Fibroblast of skin of left biceps (primary cell): Measurements from ENCODE around the gene TEX22.

Experiments used
- DNase-seq, 2 experiments: peaks; one replicate each; pipeline ENCODE4 v3.0.0-alpha.2; 2013; ENCODE audit warnings: low read depth in 2 of 2

The TEX22 gene

DNA sequence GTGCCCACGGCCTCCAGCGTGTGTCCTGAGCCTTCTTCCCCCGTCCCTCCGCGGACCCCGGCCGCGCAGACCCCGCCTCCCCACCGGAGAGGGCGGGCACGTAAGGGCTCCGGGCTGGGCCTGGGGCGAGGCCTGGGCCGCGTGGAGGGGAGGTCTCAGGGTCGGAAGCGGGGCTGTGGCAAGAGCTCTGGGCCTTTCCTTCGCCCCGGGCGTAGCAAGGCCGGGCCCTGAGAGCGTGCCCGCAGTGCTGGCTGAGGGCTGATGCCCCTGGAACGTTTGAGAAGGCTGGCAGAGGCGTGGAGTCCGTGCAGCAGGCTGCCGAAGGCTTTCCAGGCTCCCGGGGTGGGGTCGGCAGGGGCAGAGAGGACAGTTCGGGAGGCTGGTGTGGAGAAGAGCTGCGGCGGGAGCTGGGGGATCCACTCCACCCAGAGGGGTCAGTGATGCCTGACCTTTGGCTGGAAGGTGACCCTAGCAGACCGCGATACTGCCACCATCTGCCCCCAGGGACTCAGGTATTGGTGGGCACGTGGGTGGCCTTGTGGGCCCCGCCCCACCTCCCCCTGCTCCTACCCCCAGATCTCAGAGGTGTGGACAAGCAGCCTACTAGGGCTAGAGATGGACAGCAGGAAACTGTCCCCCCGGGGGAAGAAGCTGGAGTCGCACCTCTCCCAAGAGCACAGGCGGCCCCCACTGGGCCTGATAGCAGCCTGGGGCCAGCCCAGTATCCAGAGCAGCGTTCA, 558 bp downstream of the TEX22 start:
- DNase-seq: no peak

- DNase-seq: no peak
These were observed 1.1 kb downstream of the TEX22 start for GRCh38 chr14:105399466-105399775.

- no peak for DNase-seq
These were observed 1.7 kb downstream of the TEX22 start for GRCh38 chr14:105400016-105400415.

- DNase-seq: no peak
These were observed 3.4 kb downstream of the TEX22 start for GRCh38 chr14:105401699-105402098.

- DNase-seq: no peak
These were observed 10.3 kb downstream of the TEX22 start for GRCh38 chr14:105408592-105408991.

DNA sequence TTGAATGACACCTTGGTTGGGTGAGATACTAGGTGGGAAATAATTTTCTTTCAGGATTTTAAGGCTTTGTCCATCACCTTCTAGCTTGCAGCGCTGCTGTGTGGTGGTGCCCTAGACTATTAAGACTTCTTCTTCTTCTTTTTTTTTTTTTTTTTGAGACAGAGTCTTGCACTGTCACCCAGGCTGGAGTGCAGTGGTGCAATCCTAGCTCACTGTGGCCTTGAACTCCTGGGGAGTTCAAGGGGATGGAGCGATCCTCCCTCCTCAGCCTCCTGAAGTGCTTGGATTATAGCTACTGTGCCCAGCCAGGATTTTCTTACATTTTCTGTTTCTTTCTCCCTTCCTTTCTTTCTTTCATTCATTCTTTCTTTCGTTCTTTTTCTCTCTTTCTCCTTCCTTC, 11.0 kb downstream of the TEX22 start:
- DNase-seq: no peak

GRCh38 chr14:105410642-105411016, 12.3 kb downstream of the TEX22 start:
- DNase-seq: no peak

DNA sequence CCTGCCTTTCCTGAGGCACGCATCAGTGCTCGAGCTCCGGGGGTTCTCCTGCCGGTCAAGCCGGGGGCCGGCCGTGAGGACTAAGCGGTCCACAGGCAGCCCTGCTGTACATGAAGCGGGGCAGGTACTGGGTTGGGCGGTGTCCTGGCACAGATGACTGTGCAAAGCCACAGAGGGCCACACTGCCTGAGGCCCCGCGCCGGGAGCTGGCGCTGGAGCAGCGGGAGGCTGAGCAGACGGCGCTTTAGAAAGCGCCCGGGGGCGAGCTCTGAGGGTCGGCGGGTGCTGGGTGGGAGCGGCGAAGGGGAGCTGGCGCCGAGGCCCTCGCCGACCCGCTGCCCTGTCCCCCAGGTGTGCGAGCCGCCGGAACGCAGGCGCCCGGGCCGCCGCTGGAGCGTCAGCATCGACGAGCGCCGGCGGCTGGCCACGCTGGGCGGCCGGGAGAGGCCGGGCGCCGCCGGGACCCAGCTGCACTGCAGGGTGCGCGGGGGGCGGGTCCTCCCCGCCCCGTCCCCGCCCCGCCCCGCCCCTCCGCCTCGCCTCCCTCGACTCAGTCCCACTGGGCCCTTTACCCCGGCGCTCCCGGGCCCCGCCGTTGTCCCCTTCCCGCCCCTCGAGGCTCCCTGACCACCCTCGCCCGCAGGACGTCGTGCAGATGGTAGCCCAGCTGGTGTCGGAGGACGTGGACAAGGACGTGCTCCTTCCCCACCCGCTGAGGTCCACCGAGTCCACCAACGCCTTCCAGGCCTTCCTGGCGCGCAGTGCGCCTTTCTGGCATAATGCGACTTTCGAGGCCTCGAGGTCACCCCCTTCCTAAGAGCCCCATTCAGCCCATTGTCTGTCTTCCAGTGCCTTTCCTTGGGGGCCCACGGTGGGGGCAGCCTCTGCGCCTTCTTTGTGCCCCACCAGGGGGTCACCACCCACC, 12.9 kb downstream of the TEX22 start:
- no peak for DNase-seq

DNA sequence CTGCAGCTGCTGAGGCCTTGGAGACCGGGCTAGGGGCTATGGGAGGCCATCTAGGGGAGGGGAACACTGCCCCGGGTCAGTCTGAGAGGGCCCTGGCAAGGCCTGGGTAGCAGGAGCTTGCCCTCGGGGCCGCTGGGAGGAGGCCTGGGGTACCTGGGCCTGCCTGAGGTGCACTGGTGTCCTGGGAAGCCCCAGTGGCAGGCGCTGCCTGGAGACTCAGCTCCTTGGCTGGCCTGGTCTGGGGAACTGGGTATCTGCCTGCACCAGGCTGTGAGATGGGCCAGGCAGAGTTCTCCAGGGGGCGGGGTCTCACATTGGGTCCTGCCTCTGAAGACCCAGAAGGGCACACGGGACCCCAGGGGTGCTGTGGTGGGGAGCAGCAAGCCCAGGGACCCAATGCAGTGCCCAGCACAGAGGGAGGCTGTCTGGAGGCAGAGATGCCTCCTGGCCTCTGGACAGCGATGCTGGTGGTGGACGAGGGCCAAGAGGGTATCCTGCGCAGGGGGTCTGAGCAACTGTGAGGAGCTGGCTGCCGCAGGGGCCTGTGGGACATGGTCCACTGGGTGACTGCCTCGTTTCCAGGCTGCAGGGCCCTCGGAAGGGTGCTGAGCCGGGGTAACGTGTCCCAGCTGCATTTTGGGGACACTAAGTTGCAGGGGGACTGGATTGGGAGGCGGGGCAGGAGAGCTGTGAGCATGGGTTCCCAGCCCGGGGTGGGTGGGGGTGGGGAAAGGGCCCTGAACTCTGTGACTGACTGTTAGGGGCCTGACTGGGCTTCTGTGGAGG, 13.8 kb downstream of the TEX22 start:
- DNase-seq: no peak

DNA sequence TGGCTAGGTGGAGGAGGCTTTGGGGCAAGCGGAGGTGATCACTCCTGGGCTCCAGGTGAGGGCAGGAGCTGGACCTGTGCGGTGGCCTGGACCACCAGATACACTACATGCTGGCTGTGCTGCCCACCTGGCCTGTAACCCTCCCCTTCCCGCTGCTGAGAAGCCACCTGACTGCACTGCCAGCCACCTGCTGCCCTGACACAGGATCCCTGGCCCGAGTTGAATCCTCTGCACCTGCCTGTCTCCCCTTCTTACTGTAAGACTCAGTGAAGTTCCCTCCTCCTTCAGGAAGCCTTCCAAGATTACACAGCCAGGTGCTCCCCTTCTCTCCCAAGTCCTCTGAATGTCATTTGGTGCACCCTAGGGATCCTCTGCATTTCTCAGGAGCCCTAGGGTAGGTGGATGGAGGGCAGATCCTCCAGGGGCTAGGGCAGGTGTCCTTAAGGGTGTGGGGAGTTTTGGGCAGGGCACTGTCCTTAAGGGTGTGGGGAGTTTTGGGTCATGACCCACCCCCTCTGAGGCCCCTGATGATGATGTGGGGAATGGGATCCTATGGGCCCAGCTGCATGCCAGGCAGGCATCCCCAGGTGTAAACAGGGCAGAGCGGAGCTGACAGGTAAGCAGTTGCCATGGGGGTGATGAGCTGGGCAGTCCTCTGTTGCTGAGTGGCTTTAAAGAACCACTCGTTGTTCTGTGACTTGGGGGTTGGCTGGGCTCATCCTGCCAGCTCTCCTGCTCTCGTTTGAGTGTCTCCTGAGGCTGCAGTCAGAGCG, 14.6 kb downstream of the TEX22 start:
- no peak for DNase-seq

- no peak for DNase-seq
These were observed 15.2 kb downstream of the TEX22 start for GRCh38 chr14:105413544-105413886.

DNA sequence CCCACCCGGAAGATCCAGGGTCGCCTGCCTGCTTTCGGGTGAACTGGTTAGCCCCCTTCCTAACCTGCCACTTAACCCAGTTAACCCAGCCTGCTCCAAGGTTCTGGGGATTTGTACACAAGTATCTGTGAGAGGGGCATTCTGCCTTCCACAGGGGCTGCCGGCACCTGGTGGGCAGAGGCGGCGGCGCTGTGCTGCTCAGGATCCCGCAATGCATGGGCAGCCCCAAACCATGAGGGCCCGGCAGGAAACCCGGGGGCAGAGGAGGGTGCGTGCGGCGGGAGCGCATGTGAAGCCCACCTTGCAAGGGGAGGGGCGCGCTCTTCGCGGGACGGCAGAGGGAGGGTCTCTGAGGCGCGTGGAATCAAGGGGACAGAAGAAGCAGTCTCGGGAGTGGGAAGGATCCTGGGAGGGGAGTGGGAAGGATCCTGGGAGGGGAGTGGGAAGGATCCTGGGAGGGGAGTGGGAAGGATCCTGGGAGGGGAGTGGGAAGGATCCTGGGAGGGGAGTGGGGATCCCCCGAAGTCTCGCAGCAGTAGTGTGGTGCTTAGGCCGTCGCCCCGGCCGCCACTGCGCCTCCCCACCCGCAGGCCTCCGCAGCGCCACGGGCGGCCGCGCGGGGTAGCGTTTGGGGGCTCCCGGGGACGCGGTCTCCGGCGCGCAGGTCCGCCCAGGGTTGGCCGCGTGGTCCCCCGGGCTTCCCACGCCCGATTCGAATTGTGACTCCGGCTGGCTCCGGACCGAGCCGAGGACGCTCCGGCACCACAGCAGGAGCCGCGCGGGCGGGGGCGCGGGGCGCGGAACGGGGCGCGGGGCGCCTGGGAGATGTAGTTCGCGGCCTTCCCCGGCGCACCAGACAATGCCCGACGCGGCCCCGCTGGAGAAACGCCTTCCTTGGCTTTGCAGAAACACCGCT, 16.4 kb downstream of the TEX22 start:
- DNase-seq: peak; percentile 29 to 36

- DNase-seq: no peak
These were observed 17.4 kb downstream of the TEX22 start for GRCh38 chr14:105415481-105416428.

DNA sequence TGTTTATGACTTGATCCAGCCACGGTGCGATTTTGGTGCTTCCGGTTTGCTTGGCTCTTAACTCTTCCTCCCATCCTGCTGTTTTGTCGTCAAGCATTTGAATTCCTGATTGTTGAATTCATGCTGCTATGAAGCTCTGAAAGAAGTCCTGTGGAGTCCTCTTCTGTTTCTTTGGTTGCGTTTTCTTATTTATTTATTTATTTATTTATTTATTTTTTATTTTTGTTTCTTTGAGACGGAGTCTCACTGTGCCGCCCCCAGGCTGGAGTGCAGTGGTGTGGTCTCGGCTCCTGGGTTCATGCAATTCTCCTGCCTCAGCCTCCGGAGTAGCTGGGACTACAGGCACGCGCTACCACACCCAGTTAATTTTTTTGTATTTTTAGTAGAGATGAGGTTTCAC, 18.3 kb downstream of the TEX22 start:
- DNase-seq: no peak

DNA sequence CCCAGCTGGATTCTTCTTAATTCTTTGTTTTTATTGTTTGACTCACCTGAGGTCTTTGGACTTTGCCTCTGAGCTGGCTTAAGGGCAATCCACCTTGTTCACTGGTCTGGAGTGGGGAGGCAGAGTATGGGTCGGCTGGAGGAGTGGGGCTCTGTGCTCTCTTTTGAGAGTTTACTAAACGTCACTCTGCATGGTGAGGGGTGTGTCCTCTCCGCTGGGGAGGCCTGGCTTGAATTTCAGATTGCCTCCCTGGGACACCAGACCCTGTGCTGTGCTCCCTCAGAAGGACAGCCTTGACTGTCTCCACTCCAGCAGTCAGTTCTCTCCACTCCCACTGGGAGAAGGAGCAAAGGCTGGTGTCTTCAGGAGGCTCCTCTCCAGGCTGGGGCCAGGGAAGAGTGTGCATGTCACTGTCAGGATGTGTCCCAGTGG, 19.4 kb downstream of the TEX22 start:
- DNase-seq: no peak

DNA sequence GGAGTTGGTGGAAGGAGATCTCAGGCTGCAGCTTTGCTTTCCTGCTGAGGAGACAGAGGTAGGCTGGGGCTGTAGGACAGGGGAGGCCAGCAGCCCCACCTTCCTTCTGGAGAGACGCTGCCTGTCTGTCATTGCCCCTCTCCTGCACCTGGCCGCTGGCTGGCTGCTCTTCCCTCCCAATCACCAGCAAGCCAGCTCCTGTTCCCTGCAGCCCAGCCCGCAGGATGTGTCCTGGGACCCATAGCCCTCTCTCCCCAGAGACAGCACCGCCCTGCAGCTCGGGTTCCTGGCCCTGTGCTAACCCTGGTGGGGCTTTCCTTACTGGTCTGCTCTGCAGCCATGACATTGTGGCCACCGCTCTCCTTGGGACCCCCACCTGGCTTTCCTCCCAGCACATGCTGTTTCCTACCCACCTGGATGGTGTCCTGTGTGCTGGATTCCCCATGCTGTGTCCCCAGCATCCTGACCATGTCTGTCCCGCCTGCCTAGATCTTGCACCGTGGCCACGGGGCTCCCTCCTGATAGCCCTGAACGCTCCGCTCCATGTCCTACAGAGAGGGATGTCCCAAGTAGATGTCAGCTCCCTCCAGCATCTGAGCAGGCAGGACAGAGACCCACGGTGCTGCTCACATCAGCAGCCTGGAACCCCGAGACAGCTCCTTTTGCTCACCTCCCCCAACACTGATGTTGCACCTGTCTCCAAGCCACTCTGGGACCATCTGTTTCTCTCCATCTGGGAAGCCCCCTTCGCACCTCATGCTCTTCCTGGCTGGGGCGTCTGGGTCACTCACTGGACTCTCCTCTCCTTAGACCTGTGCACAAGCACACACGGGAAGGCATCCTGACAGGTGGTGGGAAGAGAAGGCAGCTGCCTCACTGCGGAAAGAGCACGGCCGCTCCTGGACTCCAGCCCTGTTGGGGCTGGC, 20.2 kb downstream of the TEX22 start:
- no peak for DNase-seq

DNA sequence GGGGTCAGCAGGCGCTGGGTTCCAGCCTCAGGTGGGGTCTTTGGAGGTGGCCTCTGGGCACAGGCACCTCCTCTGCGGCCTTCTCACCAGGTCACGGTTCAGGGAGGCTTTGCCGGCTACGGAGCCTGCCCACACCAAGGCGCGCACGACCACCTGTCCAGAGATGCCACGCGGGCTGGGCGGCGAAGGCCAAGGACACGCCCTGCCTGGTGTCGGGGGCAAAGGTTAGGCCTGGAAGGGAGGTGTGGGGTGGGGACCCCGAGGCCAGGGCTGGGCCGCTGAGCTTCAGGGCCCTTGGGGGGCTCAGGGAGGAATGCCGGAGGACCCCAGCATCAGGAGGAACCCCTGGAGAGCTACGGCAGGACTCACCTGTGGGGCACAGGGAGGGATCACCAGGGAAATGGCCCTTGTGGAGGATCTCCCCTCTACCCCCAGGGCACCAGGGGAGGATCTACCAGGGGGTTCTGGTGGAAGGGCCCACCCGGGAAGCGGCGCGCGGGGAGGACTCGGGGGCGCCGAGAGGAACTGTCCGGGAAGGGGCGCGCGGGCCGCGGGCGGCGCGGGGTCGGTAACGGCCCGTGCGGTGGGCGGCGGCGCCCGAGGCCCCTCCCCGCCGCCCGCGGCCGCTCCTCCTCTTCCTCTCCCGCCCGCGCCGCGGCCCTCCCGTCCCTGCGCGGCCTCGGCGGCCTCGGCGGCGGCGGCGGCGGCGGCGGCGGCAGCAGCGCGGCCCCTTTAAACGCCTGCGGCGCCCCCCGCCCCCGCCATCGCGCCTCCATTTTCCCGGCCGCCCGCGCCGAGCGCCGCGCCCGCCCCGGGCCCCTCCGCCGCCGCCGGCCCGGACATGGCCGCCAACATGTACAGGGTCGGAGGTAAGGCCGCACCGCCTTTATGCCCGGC, 21.1 kb downstream of the TEX22 start, which contains the start of gene MTA1:
MTA1 (plus strand) TSS at position 633 of the 897 bp plus-strand sequence; CDS start at position 842, 209 bp downstream.
- no peak for DNase-seq
